Mucosa of descending colon (tissue), 3 donors: Measurements from ENCODE around the gene GLMN. TPM values are rescaled to one million over a fixed set of nuclear protein-coding genes. Genes with fewer than 3 reads are reported as not detected.

Experiments
- ATAC-seq: fragments of 200-7000 bp; cut with Tn5 transposase; one replicate; pipeline ENCODE4 v1.9.1; 2020; ENCODE audit warnings: mild to moderate bottlenecking, moderate library complexity
- DNase-seq, 3 donors: peaks; one replicate each; pipeline ENCODE4 v3.0.0-alpha.2; 2020
- H3K36me3 ChIP-seq: fragments of 200-600 bp; one replicate; pipeline ENCODE4 v1.8.0; 2021; ENCODE audit warnings: low read depth, mild to moderate bottlenecking
- H3K4me1 ChIP-seq: fragments of 200-600 bp; one replicate; pipeline ENCODE4 v1.8.0; 2021; ENCODE audit warnings: low read depth, mild to moderate bottlenecking
- H3K4me3 ChIP-seq: fragments of 200-600 bp; one replicate; pipeline ENCODE4 v1.8.0; 2021; ENCODE audit warnings: mild to moderate bottlenecking
- H3K9me3 ChIP-seq: fragments of 200-600 bp; one replicate; pipeline ENCODE4 v1.8.0; 2021; ENCODE audit warnings: mild to moderate bottlenecking
- intact Hi-C, 2 donors: fragments of 100-400 bp; cut with DNase I in 1 of 2; cut with micrococcal nuclease in 1 of 2; formaldehyde crosslinking; loops; one replicate each; pipeline versions ENCODE4 v1.11.0 to v1.11.1; 2022; cut with DNase I, micrococcal nuclease
- total RNA-seq, 3 donors: library from RNA; stranded (reverse); fragmentation: NEBNext Ultra II Directional in 2 of 3; extraction: Animal tissue kit (Norgen Biotek cat#: 25700) in 2 of 3; gene quantifications; one replicate each; pipeline versions ENCODE4 v1.2.1 to v1.2.4, GENCODE V29; 2021 to 2023
- TF ChIP-seq, protein P1 (sequence below): fragments of 200-600 bp; IDR thresholded peaks from one replicate; pipeline ENCODE4 v1.8.0; 2022; ENCODE audit warnings: antibody characterized with exemption, mild to moderate bottlenecking
- donor health status: DM: no; HTN: no; CAD: no; lungs with moderate emphysema.
- donor health status: DM: no; HTN: no; CAD: no.
- donor health status: DM: no; HTN: yes; CAD: no.

GLMN gene
- total RNA-seq, 3 donors from 2014 or later = 5.9 to 7.1 (median 6.8) TPM

DNA sequence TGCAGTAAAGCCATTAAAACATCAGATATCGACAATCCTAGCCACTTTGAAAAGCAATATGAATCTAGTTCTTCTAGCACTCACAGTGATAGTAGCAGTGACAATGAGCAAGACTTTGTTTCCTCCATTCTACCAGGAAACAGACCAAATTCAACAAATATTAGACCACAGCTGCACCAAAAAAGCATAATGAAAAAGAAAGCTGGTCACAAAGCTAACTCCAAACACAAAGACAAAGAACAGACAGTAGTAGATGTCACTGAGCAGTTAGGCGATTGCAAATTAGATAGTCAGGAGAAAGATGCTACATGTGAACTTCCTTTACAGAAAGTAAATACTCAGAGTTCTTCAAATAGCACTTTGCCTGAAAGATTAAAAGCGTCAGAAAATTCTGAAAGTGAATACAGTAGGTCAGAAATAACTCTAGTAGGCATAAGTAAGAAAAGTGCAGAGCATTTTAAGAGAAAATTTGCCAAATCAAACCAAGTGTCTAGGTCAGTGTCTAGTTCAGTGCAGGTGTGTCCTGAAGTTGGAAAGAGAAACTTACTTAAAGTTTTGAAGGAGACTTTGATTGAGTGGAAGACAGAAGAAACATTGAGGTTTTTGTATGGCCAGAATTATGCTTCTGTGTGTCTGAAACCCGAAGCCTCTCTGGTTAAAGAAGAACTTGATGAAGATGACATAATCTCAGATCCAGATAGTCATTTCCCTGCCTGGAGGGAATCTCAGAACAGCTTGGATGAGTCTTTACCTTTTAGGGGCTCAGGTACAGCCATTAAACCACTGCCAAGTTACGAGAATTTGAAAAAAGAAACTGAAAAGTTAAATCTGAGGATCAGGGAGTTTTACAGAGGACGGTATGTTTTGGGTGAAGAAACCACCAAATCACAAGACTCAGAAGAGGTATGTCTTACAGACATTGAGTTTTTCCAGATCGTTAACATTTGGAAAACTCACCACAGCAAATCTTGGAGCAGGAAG lies 25.0 kb upstream of the GLMN start:
- DNase-seq (no peak), ATAC-seq (no peak)
- no peaks in the 10 kb centered on the region for H3K36me3 ChIP-seq
- no peak overlapping the region for H3K4me3 ChIP-seq
- intact Hi-C loops = no loop called here
- no peaks in the 10 kb centered on the region for H3K4me1 ChIP-seq
- TF ChIP-seq, protein P1, sequence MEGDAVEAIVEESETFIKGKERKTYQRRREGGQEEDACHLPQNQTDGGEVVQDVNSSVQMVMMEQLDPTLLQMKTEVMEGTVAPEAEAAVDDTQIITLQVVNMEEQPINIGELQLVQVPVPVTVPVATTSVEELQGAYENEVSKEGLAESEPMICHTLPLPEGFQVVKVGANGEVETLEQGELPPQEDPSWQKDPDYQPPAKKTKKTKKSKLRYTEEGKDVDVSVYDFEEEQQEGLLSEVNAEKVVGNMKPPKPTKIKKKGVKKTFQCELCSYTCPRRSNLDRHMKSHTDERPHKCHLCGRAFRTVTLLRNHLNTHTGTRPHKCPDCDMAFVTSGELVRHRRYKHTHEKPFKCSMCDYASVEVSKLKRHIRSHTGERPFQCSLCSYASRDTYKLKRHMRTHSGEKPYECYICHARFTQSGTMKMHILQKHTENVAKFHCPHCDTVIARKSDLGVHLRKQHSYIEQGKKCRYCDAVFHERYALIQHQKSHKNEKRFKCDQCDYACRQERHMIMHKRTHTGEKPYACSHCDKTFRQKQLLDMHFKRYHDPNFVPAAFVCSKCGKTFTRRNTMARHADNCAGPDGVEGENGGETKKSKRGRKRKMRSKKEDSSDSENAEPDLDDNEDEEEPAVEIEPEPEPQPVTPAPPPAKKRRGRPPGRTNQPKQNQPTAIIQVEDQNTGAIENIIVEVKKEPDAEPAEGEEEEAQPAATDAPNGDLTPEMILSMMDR = no peak
- H3K9me3 ChIP-seq = peaks cover 23% of the 10 kb centered on the region

DNA sequence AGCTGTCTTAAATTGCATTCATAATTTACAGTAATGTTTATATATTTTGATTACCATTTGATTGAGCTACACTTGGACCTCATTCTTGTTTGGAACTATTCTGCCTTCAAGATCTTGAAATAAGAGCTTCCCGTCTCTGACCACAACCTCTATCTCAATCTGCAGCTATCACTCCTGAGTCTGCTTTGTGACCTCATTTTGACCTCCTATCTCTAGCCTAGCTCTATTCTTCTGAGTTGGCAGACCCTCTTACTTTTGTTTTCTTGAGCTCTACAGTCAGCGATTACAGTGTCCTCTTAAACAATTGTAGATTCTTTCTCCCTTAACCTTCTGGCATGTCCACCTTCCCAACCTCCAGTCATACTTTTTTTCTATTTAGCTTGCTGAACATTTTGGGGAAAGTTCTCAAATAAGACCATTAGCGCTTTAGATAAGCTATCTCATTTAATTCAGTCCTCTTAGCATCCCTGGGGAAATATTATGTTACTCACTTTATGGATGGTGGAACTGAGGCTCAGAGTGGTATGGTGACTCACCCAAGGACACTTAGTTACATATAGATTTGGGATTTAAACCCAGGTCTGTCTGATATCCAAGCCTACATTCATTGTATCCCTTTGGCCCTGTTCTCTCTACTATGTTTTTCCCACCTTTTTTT lies 19.2 kb upstream of the GLMN start:
- Histone ChIP-seq H3K4me3 (no peak overlapping the region), H3K9me3 (no peaks in the 10 kb centered on the region), H3K4me1 (no peaks in the 10 kb centered on the region), H3K36me3 (no peaks in the 10 kb centered on the region)
- TF ChIP-seq, protein P1 = no peak
- DNase-seq (no peak), ATAC-seq (peak; percentile 46)
- intact Hi-C loops = no loop called here

- ATAC-seq (peak; percentile 77), DNase-seq (peak in 1 of 3 donors; percentile 23)
- Histone ChIP-seq H3K4me1 (no peaks in the 10 kb centered on the region), H3K36me3 (no peaks in the 10 kb centered on the region), H3K9me3 (no peaks in the 10 kb centered on the region), H3K4me3 (no peak overlapping the region)
- TF ChIP-seq, protein P1 = no peak
- intact Hi-C loops = no loop called here
Observed at GRCh38 chr1:92315766-92316599, 17.2 kb upstream of the GLMN start.

DNA sequence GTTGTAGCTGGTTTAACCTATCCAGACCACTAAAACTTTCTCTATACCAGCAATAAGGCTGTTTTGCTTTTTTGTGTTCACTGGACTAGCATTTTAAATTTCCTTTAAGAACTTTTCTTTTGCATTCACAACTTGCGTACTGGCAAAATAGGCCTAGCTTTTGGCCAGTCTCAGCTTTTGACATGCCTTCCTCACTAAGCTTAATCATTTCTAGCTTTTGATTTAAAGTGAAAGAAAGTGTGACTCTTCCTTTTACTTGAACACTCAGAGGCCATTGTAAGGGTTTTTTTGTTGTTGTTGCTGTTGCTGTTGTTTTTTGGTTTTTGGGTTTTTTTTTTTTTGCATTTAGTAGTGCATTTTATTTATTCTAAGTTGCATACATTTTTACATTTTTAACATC lies 15.2 kb upstream of the GLMN start:
- no peaks in the 10 kb centered on the region for H3K4me1 ChIP-seq
- no peak for DNase-seq
- TF ChIP-seq, protein P1 = no peak
- H3K9me3 ChIP-seq = no peaks in the 10 kb centered on the region
- intact Hi-C loops = no loop called here
- no peaks in the 10 kb centered on the region for H3K36me3 ChIP-seq
- no peak for ATAC-seq
- H3K4me3 ChIP-seq = no peak overlapping the region

- no peaks in the 10 kb centered on the region for H3K4me1 ChIP-seq
- TF ChIP-seq, protein P1 = no peak
- ATAC-seq (peak; percentile 45), DNase-seq (no peak)
- no peak overlapping the region for H3K4me3 ChIP-seq
- no peaks in the 10 kb centered on the region for H3K9me3 ChIP-seq
- no peaks in the 10 kb centered on the region for H3K36me3 ChIP-seq
- intact Hi-C loops = no loop called here
Observed at GRCh38 chr1:92310185-92310597, 11.4 kb upstream of the GLMN start.
